ENCODE results near the gene LMNTD2. TPM values are rescaled to one million over a fixed set of nuclear protein-coding genes. Genes with fewer than 3 reads are reported as not detected.

Gene LMNTD2
- total RNA-seq, 1 donor from 2014 or later, result 1.1 TPM

GRCh38 chr11:606245-606644, 45.7 kb upstream of the LMNTD2 start:
- H3K4me3 ChIP-seq, result no peak overlapping the region
- H3K9me3 ChIP-seq, result no peaks in the 10 kb centered on the region
- TF ChIP-seq CTCF (IDR thresholded peaks at IDR 0.05), result no peak
- intact Hi-C loops (cut with DNase I), result no loop called here
- H3K27me3 ChIP-seq, result no peaks in the 10 kb centered on the region
- H3K4me1 ChIP-seq, result no peaks in the 10 kb centered on the region
- H3K36me3 ChIP-seq, result peaks cover 98 to 100% of the 10 kb centered on the region in 2 donors
- no peak for DNase-seq (ENCODE audit: low spot score in 2 of 2)
- no peak overlapping the region for H3K27ac ChIP-seq

- H3K36me3 ChIP-seq, result peaks cover 97 to 100% of the 10 kb centered on the region in 2 donors
- no peaks in the 10 kb centered on the region for H3K27me3 ChIP-seq
- H3K9me3 ChIP-seq, result no peaks in the 10 kb centered on the region
- no peak for DNase-seq (ENCODE audit: low spot score in 2 of 2)
- H3K27ac ChIP-seq, result no peak overlapping the region
- no peak for TF ChIP-seq CTCF (IDR thresholded peaks at IDR 0.05)
- intact Hi-C loops (cut with DNase I), result no loop called here
- no peaks in the 10 kb centered on the region for H3K4me1 ChIP-seq
- H3K4me3 ChIP-seq, result no peak overlapping the region
Observed at GRCh38 chr11:605286-606129, 45.0 kb upstream of the LMNTD2 start.

- H3K4me3 ChIP-seq, result no peak overlapping the region
- no peak for DNase-seq (ENCODE audit: low spot score in 2 of 2)
- intact Hi-C loops (cut with DNase I), result no loop called here
- H3K36me3 ChIP-seq, result peaks cover 94 to 98% of the 10 kb centered on the region in 2 donors
- no peak for TF ChIP-seq CTCF (IDR thresholded peaks at IDR 0.05)
- no peaks in the 10 kb centered on the region for H3K4me1 ChIP-seq
- H3K27me3 ChIP-seq, result no peaks in the 10 kb centered on the region
- no peaks in the 10 kb centered on the region for H3K9me3 ChIP-seq
- H3K27ac ChIP-seq, result no peak overlapping the region
Observed at GRCh38 chr11:603154-603553, 42.6 kb upstream of the LMNTD2 start.

GRCh38 chr11:601573-602245, 41.2 kb upstream of the LMNTD2 start:
- no peaks in the 10 kb centered on the region for H3K27me3 ChIP-seq
- TF ChIP-seq CTCF (IDR thresholded peaks at IDR 0.05), result no peak
- H3K9me3 ChIP-seq, result no peaks in the 10 kb centered on the region
- no peaks in the 10 kb centered on the region for H3K4me1 ChIP-seq
- intact Hi-C loops (cut with DNase I), result no loop called here
- H3K36me3 ChIP-seq, result peaks cover 94 to 98% of the 10 kb centered on the region in 2 donors
- H3K27ac ChIP-seq, result no peak overlapping the region
- H3K4me3 ChIP-seq, result no peak overlapping the region
- DNase-seq (ENCODE audit: low spot score in 2 of 2), result no peak

GRCh38 chr11:598005-598680, 37.6 kb upstream of the LMNTD2 start:
- H3K27ac ChIP-seq, result no peak overlapping the region
- intact Hi-C loops (cut with DNase I), result no loop called here
- H3K36me3 ChIP-seq, result peaks cover 92 to 98% of the 10 kb centered on the region in 2 donors
- H3K4me3 ChIP-seq, result no peak overlapping the region
- H3K27me3 ChIP-seq, result no peaks in the 10 kb centered on the region
- no peaks in the 10 kb centered on the region for H3K4me1 ChIP-seq
- no peak for TF ChIP-seq CTCF (IDR thresholded peaks at IDR 0.05)
- DNase-seq (ENCODE audit: low spot score in 2 of 2), result no peak
- H3K9me3 ChIP-seq, result no peaks in the 10 kb centered on the region
